HepG2 (cell line): ENCODE measurements around the gene PPP1R13B. TPM values are rescaled to one million over a fixed set of nuclear protein-coding genes. Genes with fewer than 3 reads are reported as not detected.

ENCODE experiments used
- ARID5B ChIP-seq: IDR thresholded peaks from 2 replicates; pipeline ENCODE4 v1.4.0; 2020; ENCODE audit warnings: mild to moderate bottlenecking, missing genetic modification reagents
- IKZF5 ChIP-seq: IDR thresholded peaks from 2 replicates; pipeline ENCODE4 v1.6.1; 2018; ENCODE audit warnings: missing genetic modification reagents, mild to moderate bottlenecking, missing compliant biosample characterization
- NONO ChIP-seq, 2 experiments: fragments of 450-650 bp in 1 of 2; sonication (generic) in 1 of 2; formaldehyde crosslinking in 1 of 2; IDR thresholded peaks in 1 of 2; conservative IDR thresholded peaks in 1 of 2; 2 replicates each; pipeline versions ENCODE4 v1.6.1 to v1.8.0; 2017 to 2022; ENCODE audit warnings: mild to moderate bottlenecking in 1 of 2, missing genetic modification reagents in 1 of 2, moderate library complexity in 1 of 2
- NR2F6 ChIP-seq, 2 experiments: IDR thresholded peaks; 2 replicates each; pipeline ENCODE4 v1.6.1; 2016; ENCODE audit warnings: antibody characterized with exemption in 1 of 2, mild to moderate bottlenecking in 1 of 2
- PHF21A ChIP-seq: sonication (generic); formaldehyde crosslinking; IDR thresholded peaks from 2 replicates; pipeline ENCODE4 v1.5.0; 2020; ENCODE audit warnings: mild to moderate bottlenecking, missing genetic modification reagents
- SIX4 ChIP-seq: sonication (generic); formaldehyde crosslinking; IDR thresholded peaks from 2 replicates; pipeline ENCODE4 v1.4.0; 2020; ENCODE audit warnings: missing genetic modification reagents
- SRSF1 ChIP-seq: fragments of 200-400 bp; formaldehyde crosslinking; optimal IDR thresholded peaks from 2 replicates; pipeline ENCODE3; 2017; ENCODE audit warnings: mild to moderate bottlenecking, low read depth, low read length, moderate library complexity
- ZBTB34 ChIP-seq: sonication (generic); formaldehyde crosslinking; IDR thresholded peaks from 2 replicates; pipeline ENCODE4 v1.8.0; 2022; ENCODE audit warnings: mild to moderate bottlenecking, missing genetic modification reagents
- ZNF121 ChIP-seq: sonication (generic); formaldehyde crosslinking; IDR thresholded peaks from 2 replicates; pipeline ENCODE4 v1.5.0; 2020; ENCODE audit warnings: mild to moderate bottlenecking, missing genetic modification reagents
- ZNF317 ChIP-seq: sonication (generic); formaldehyde crosslinking; IDR thresholded peaks from 2 replicates; pipeline ENCODE4 v1.5.0; 2020; ENCODE audit warnings: mild to moderate bottlenecking, missing genetic modification reagents
- ZNF557 ChIP-seq: sonication (generic); formaldehyde crosslinking; IDR thresholded peaks from 2 replicates; pipeline ENCODE4 v1.4.0; 2020; ENCODE audit warnings: missing genetic modification reagents
- ZNF782 ChIP-seq: sonication (generic); formaldehyde crosslinking; IDR thresholded peaks from 2 replicates; pipeline ENCODE4 v1.4.0; 2020; ENCODE audit warnings: missing genetic modification reagents, mild to moderate bottlenecking, borderline replicate concordance
- ZNF800 ChIP-seq: sonication (generic); formaldehyde crosslinking; IDR thresholded peaks from 2 replicates; pipeline ENCODE4 v1.4.0; 2020; ENCODE audit warnings: missing genetic modification reagents
- ZSCAN21 ChIP-seq: sonication (generic); formaldehyde crosslinking; IDR thresholded peaks from 2 replicates; pipeline ENCODE4 v1.8.0; 2022; ENCODE audit warnings: mild to moderate bottlenecking, missing genetic modification reagents, moderate library complexity, borderline replicate concordance
- ZSCAN5A ChIP-seq: sonication (generic); formaldehyde crosslinking; IDR thresholded peaks from 2 replicates; pipeline ENCODE4 v1.8.0; 2022; ENCODE audit warnings: mild to moderate bottlenecking, missing genetic modification reagents, borderline replicate concordance
- polyA plus RNA-seq, 8 experiments: library from polyadenylated mRNA; depleted of rRNA in 3 of 8; stranded (reverse) in 7 of 8; unstranded in 1 of 8; fragments of >200 nt; fragmentation: Illumina TruSeq in 4 of 8; extraction: Trizol in 4 of 8; gene quantifications; 2 replicates each; pipeline versions ENCODE4 v1.2.1 to v1.2.3, GENCODE V29; 2011 to 2016; ENCODE audit warnings: low read depth in 4 of 8, missing spikeins in 1 of 8, mixed read lengths in 1 of 8; ENCODE audit not compliant: insufficient read depth in 1 of 8
- total RNA-seq, 5 experiments: library from RNA; depleted of rRNA; stranded (reverse); fragments of >200 nt; fragmentation: Illumina TruSeq; extraction: Trizol; gene quantifications; 2 replicates each; pipeline ENCODE4 v1.2.3, GENCODE V29; 2016; ENCODE audit warnings: low read depth in 1 of 5

Gene PPP1R13B
- total and polyA plus RNA-seq, 2 of the 13 experiments (the other 11 are each of a cell fraction or from before 2014, with no cell fraction given): 4.6 to 9.4 TPM

GRCh38 chr14:103886304-103887169 is 39.2 kb upstream of the PPP1R13B start (continued):
- TF ChIP-seq SRSF1 (no peak), ZSCAN21 (CRISPR knock-in tag) (no peak), ZBTB34 (CRISPR knock-in tag) (0 out of 2 replicates have a peak, but pooled peaks have one; percentile 21), ARID5B (peak; percentile 44), ZNF557 (CRISPR knock-in tag) (0 out of 2 replicates have a peak, but pooled peaks have one; percentile 39), ZNF317 (no peak), NONO (IDR thresholded peaks at IDR 0.05) (no peak), NONO (CRISPR knock-in tag; conservative IDR thresholded peaks at IDR 0.05) (0 out of 2 replicates have a peak, but pooled peaks have one; percentile 19), ZNF121 (peak; percentile 98), ZNF782 (CRISPR knock-in tag) (no peak), NR2F6 (IDR thresholded peaks at IDR 0.05) (peak; percentile 71), NR2F6 (CRISPR knock-in tag; IDR thresholded peaks at IDR 0.05) (peak; percentile 77), SIX4 (CRISPR knock-in tag) (peak; percentile 88), ZSCAN5A (CRISPR knock-in tag) (peak; percentile 43; the same call in 1 of the 2 replicates), IKZF5 (CRISPR knock-in tag) (peak; percentile 27; the same call in 1 of the 2 replicates), PHF21A (peak; percentile 75), ZNF800 (CRISPR knock-in tag) (0 out of 2 replicates have a peak, but pooled peaks have one; percentile 44)
